Measurements from ENCODE around the gene C16orf92.
A peak's percentile ranks its signal among the peaks of the same experiment; 100 is the strongest.

C16orf92 gene

DNA sequence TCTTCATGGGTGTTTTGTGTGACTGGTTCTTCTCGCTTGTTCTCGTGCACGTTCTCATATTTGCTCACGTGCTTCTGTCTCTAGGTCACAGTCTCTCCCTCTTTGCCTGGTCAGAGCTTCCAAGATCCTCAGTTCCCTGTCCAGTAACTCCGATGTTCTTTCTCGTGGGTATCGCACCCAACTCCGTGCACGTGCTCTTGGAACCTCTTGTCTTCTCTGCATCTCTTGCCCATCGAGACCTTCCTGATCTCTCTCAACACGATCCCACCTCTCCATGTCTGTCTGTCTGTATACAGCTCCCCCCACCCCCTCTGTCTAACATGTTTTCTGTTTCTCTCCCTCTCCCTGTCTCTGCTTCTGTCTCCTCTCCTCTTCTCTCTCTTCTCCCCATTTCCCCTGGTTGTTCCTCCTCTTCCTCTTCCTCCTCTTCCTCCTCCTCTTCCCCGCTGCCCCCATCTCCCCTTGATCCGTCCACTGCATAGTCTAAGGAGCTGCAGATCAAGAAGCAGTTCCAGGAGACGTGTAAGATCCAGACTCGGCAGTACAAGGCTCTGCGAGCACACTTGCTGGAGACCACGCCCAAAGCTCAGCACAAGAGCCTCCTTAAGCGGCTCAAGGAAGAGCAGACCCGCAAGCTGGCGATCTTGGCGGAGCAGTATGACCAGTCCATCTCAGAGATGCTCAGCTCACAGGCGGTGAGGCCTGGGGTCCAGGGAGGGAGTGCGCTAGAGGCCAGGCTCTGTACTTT, 33.7 kb upstream of the C16orf92 start:
- DNase-seq (ENCODE audit: low spot score), result no peak

DNA sequence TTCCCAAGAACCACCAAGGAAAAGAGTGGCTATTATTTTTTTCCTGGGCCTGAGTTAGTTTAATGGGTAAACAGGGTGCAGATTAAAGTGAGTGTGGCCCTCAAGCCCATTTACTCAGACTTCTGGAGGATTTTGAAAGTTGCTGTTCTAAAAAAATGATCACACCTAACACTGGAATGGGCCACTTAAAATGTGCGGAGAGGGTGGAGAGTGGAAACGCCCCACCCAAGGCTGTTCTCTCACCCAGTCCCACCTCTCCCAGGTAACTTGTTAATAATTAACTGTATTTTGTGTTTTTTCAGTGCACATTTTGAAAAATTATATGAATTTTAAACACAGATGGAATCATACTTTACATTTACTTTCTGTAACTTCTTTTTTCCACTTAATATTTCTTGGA, 33.0 kb upstream of the C16orf92 start:
- DNase-seq (ENCODE audit: low spot score), result no peak

GRCh38 chr16:29990883-29991570, 32.0 kb upstream of the C16orf92 start:
- DNase-seq (ENCODE audit: low spot score), result no peak

DNA sequence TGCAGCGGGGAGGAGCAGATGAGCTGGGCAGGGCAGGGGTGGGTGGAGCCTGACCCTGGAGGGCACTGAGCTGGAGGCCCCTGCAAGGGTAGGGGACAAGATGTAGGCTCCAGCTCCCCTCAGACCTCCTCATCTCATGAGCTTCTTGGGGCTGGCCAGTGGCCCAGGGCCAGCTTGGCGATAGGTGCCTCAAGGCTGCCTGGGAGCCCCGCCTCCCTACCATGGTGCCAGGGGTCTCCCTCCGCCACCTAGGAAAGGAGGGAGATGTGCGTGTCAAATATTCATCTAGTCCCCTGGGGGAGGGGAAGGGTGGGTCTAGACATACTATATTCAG, 31.5 kb upstream of the C16orf92 start:
- no peak for DNase-seq (ENCODE audit: low spot score)

GRCh38 chr16:29992344-29992967, 30.5 kb upstream of the C16orf92 start:
- DNase-seq (ENCODE audit: low spot score), result no peak

DNA sequence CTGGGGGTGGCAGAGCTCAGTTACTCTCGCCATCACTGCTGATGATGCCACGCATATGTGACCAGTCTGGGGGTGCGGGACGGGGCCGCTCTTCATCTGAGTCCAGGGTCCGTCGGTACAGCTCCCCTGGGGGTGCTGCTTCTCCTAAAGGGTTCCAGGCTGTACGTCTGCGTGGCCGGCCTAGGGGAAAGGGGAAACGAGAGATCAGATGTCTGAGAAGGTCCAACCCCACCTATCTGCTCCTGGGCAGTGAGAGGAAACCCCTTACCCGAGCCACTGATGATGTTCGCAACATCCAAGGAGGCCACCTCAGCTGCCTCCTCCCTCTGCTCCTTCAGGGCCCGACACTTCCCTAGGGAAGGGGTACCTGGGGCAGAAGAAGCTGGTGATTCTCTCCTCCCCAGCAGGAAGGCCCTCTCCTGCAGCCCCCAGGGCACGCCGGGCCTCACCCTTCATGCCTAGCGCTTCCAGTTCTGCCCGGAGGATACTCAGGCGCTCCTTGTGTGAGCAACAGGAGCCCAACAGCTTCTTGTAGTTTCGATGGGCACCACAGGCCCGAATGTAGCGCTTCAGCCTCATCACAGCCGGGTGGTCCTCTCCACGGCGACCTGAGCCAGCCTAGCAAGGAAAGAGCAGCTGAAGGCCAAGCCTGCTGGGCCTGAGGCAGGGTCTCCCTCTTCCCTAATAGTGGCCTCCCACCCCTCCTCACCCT, 29.7 kb upstream of the C16orf92 start:
- DNase-seq (ENCODE audit: low spot score), result no peak

DNA sequence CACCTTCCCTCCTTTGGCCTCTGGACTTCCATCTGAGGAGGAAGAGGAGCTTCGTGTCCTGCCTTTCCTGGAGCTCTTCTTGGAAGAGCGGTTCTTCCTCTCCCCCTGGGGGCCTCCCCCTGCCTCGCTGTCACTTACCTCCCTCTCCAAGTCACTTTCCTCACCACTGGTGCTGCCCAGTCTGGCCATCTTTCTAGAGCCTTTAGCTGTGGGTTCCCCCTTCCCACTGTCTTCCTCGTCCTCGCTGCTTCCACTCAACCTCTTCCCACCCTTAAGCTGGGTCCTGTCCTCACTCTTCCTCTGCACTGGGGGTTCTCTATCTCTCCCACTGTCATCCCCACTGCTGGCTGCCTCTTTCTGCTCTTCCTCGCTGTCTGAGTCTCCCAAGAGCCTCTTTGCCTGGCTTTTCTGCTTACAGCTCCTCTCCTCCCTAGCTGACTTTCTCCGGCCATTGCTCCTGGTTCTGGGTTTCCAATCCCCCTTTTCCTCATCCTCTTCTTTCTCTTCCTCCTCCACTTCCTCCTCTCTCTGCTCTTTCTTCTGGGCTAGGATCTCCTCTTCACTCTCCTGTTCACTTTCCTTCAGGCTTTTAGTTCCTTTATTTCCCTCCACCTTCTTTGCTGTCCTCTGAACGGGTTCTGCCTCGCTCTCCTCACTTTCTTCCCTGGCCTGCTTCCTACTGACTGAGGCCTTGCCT, 28.9 kb upstream of the C16orf92 start:
- DNase-seq (ENCODE audit: low spot score), result no peak

DNA sequence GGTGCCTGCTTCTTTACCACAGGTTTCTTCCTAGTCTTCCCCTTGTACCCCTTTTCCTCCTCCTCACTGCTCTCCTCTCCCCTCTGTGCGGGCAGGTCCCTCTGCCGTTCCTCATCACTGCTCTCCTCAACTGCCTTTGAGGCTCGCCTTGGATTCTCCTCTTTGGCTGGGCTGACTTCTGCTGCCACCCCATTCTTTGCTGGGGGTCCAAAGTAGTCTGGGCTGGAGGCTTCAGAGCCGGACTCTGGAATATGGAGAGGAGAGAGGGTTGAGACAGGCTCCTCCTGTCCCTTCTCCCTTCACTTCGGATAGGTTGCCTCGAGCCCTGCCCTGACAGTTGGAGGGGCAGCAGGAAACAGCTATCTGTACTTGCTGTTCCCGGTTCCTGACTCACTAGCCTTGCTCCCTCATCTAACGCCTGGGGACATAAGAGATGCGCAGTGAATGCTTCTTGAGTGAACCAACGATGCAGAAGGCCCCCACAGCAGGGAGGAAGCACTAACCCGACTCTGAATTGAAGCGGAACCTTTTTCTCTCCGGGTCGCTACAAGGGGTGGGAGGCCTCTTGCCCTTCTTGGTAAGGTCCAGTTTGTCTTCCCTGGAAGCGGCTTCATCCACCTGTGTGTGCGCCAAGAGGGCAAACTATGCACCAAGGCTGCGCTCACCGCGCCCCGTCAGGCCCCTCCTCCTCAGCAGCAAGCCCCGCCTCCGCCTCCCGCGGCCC, 28.2 kb upstream of the C16orf92 start:
- DNase-seq (ENCODE audit: low spot score), result no peak

GRCh38 chr16:29995324-29995910, 27.6 kb upstream of the C16orf92 start, which contains the start of gene HIRIP3:
HIRIP3 (minus strand) TSS chr16:29995617; CDS start chr16:29995605, 12 bp downstream.
- peak; percentile 84 for DNase-seq (ENCODE audit: low spot score)

GRCh38 chr16:29995911-29996765, 26.9 kb upstream of the C16orf92 start, which contains the start of gene INO80E:
INO80E (plus strand) TSS chr16:29996241; CDS start chr16:29996311, 70 bp downstream.
- DNase-seq (ENCODE audit: low spot score), result peak; percentile 98

DNA sequence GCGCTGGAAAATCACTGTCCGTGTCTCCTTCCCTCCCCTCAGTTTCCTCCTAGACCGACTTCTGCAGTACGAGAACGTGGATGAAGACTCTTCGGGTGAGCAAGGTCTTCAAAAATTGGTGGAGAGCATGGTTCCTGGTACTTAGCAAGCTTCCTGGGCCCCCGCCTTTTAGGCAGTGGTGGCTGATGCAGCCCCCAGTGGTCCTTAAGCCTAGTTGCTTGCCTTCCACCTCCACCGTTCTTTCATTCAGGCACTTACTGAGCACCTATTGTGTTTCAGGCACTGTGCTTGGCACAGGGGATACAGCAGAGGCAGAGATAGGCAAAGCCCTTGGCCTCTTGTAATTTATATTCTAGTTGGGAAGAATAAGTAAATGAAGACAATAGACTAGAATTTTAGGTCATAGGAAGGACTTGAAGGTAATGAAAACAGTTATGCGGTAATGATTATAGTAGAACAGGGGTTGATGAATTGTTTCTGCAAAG, 26.2 kb upstream of the C16orf92 start:
- no peak for DNase-seq (ENCODE audit: low spot score)

DNA sequence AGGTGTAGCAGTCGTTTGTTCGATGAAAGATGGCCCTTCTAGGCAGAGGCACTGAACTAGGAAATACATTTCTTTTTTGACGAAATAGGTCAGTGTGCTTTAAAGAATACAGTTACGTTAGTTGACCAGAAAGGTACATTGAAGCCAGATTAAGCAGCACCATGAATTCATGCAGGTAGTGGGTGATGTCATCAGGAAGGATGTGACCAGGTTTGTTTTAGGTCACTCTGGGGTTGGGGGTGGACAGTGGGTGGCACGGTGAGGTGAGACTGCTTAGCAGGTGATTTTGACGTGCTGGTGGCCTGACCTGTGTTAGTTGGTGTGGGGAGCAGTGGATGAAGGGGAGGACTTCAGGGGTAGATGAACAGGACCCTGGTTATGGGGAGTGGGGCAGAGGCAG, 23.4 kb upstream of the C16orf92 start:
- no peak for DNase-seq (ENCODE audit: low spot score)

DNA sequence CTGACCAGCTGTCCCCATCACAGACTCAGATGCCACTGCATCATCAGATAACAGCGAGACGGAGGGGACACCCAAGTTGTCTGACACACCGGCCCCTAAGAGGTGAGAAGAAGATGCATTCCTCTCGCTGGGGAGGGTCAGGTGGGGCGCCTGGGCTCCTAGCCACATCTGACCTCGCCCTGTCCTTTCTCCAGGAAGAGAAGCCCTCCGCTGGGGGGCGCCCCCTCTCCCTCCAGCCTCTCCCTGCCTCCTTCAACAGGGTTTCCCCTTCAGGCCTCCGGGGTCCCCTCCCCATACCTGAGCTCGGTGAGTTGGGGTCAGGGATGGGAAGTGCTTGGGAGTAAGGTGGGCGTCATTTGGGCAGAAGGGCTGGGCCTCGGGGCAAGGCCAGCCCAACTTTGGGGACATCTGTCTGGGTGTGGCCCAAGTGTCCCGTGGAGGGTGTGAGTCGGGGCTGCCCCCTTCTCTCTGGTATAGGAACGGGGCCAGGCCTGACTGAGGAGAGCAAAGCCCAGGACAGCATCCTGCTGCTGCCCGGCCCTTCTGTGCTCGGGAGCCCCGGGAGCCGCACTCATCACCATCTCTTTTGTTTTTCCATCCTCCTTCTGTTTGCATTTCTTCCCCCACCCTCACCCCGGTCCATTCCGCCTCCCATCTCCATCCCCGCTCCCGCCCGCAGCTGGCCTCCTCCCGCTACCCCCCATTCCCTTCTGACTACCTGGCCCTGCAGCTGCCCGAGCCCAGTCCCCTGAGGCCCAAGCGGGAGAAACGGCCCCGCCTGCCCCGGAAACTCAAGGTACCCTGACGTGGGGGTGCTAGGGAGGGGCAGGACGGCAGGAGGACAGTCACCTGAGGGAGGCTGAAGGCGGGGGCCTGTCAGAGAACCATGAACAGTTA, 22.0 kb upstream of the C16orf92 start:
- DNase-seq (ENCODE audit: low spot score), result no peak

- no peak for DNase-seq (ENCODE audit: low spot score)
Measured at GRCh38 chr16:30002614-30003346, 20.2 kb upstream of the C16orf92 start.

DNA sequence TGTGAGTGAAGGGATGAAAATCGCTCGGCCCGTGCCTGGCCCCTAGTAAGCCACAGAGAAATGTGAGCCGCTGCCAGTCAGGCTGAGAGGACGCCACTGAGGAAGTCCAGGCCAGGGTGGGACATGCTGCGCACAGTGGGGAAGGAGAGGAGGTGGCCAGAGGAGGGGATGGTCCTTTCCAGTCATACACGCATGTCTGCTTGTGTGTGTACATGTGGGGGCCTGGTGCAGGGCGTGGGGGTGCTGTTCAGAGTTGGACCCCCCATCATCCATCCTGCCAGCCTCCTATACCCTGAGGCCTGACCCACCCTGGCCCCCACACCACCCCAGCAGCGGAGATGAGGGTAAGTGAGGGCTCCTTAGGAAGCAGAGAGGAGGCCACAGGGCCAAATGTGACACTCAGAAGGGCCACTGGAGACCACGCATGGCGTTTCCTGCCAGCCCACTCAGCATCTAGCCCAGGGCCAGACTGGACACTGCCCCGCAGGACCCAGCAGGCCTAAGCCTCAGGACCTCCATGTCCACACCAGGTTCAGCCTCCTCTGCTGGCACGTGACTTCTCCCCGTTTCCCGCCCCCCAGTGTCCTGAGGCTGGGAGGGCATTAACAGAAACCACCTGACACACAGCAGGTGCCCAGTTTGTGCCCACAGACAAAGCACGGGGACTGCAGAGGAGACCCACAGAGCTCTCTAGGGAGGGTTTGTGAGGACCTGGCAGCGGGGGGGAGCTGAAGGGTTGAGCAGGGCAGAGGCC, 19.2 kb upstream of the C16orf92 start:
- no peak for DNase-seq (ENCODE audit: low spot score)

DNA sequence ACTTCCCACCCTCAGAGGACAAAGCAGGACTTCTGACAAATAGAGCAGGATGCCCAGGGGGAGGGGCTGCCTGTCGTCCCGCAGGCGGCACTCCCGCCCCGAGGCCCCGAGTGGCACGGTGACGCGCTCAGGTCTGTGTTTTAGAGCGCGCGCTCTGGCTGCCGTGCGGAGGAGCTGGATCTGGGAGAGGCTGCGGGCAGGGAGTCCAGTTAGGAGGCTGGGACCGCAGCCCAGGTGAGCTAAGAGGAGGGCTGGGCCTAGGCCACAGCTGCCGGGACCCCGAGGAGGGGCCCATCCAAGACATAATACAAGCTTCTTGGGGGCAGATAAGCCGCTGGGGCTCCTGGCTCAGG, 18.6 kb upstream of the C16orf92 start:
- DNase-seq (ENCODE audit: low spot score), result no peak

GRCh38 chr16:30004811-30005242, 18.2 kb upstream of the C16orf92 start:
- DNase-seq (ENCODE audit: low spot score), result no peak

All from globus pallidus (tissue), 1 donor.